ENCODE results near the gene PSMD3.

DNA sequence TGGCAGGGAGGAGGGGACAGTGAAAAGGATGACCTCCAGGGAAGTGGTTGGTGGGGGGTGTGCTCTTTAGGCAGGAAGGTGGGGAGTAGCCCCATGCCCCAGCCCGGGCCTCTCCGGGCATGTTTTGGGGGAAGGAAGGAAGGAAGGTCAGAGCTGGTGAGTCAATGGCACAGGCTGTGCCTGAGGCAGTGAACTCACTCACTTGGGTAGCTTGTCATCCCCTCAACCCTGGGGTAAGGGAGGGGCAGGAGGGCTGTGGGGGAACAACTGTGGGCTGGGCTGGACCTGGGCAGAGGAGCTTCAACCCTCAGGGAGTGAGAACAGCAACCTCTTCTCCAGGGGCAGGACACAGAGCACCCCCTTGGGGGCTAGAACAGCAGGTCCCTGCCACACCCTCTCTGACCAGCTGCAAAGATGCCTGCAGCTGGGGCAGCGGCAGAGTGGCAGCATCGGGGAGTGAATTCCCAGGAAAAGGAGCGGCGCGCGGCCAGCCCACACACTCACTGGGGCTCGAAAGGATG, 40.9 kb downstream of the PSMD3 start:
- TF ChIP-seq EZH2 (IDR thresholded peaks at IDR 0.05; ENCODE audit: low read length, missing control alignments): no peak
- TF ChIP-seq, protein P1, sequence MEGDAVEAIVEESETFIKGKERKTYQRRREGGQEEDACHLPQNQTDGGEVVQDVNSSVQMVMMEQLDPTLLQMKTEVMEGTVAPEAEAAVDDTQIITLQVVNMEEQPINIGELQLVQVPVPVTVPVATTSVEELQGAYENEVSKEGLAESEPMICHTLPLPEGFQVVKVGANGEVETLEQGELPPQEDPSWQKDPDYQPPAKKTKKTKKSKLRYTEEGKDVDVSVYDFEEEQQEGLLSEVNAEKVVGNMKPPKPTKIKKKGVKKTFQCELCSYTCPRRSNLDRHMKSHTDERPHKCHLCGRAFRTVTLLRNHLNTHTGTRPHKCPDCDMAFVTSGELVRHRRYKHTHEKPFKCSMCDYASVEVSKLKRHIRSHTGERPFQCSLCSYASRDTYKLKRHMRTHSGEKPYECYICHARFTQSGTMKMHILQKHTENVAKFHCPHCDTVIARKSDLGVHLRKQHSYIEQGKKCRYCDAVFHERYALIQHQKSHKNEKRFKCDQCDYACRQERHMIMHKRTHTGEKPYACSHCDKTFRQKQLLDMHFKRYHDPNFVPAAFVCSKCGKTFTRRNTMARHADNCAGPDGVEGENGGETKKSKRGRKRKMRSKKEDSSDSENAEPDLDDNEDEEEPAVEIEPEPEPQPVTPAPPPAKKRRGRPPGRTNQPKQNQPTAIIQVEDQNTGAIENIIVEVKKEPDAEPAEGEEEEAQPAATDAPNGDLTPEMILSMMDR (conservative IDR thresholded peaks at IDR 0.05 in 1 of 2, IDR thresholded peaks at IDR 0.05 in 1 of 2; ENCODE audit: low read depth in 1 of 2, low read length in 2 of 2): no peak
